GM18861 (cell line): ENCODE data around the gene PGGHG.
"Not testable (repeated sequence)": the region's sequence is repeated elsewhere in the genome, so short reads cannot be mapped to it uniquely, and the experiment has no call there.

ENCODE experiments used
- ATAC-seq: cut with Tn5 transposase; IDR thresholded peaks from one replicate; pipeline ENCODE4 v1.9.1; 2021; ENCODE audit not compliant: unreplicated experiment

PGGHG gene

DNA sequence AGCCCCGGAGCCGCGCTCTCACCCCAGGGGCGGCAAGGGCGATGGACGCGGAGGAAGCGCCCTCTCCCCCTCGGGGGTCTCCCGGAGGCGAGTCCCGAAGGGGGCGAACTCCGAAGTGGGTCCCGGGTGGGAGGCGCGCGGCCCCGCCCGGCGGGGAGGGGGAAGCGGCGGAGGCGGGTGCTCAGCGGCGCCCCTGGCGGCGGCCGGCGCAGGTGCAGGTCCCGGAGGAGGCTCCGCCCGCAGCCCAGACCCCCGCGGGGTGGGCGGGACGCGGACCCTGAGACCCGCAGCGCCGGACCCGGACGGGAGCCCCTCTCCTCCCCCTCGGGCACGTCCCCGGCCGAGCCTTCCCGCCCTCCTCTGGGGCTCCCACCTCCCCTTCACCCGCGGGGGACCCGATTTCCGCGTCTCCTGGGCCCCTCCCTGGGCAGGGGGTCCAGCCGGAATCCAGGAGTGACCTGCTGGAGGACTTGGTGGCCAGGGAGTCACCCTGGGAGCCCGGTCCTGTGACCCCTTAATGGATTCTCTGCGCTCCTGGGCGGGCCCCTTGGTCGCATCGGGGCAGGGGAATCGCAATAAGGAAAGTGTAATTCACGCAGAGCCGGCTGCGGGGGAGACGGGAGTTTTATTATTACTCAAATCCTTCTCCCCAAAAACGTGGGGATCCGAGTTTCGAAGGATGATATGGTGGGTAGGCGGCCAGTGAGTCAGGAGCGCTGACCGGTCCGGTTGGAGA is 22.3 kb downstream of the PGGHG start:
- not testable (repeated sequence) for ATAC-seq

DNA sequence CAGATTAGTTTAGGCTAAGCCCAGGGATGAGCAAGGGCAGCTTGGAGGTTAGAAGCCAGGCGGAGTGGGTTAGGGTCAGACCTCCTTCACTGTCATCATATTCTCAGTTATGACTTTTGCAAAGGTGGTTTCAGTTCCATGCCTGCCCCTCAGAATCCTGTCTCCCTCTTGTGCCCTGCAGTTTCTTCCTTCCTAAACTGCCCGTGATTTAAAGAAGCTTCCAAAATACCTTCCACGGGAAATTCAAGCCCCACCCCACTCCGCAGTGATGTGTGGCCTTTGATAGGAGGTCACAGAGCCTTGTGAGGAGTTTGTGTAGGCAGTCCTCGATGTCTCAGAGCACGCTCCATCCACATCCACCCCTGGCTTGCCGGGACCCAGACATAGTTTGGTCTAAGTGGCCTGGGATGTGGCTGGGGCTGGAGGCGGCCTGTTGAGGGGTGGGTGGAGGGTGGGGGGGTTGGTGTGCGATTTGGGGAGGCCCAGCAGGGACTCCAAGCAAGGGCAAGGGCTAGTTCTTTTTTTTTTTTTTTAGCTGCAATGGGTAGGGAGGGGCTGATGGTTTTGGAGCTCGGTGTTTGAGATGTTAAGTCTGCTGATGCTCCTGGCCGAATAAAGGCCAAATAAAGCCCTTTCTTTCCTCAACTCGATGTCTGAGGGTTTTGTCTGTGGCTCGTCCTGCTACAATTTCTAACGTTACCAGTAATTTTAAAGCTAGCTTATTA is 23.3 kb downstream of the PGGHG start:
- ATAC-seq, result no peak

DNA sequence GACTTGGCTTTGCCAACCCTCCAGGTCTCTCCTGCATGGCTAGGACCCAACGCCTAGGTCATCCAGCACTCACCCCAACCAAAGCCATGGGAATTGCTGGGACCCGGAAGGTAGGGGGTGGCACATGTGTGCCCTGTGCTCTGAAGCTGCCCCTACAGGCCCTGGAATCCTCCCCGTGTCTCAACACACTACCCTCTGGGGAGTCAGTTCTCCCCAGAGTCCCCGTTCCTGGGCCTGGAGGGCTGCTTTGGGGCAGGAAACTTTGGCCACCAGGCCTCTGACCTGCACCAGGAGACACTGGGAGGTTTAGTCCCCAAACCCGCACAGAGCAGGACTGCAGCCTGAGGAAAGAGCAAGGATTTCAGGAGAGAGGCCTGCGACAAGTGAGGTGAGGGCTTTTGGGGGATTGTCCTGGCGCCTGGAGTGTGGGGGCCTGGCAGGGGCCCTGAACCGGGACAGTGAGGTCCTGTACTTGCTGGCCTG is 24.4 kb downstream of the PGGHG start:
- no peak for ATAC-seq

DNA sequence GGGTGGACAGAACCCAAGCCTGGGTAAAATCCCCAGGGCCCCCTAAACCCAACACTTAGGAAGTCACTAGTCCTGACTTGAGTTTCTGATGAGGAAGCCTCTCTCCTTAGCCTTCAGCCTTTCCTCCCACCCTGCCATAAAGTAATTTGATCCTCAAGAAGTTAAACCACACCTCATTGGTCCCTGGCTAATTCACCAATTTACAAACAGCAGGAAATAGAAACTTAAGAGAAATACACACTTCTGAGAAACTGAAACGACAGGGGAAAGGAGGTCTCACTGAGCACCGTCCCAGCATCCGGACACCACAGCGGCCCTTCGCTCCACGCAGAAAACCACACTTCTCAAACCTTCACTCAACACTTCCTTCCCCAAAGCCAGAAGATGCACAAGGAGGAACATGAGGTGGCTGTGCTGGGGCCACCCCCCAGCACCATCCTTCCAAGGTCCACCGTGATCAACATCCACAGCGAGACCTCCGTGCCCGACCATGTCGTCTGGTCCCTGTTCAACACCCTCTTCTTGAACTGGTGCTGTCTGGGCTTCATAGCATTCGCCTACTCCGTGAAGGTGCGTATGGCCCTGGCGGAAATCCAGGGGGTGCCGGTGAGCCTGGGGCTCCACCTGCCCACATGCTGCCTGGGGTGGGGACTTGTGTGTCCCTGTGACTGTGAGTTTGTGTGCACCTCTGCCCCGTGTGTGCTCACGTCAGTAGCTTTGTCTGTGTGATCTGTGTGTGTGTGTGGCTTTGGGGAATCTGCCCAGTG is 25.0 kb downstream of the PGGHG start, which contains the start of gene IFITM1:
Gene IFITM1 (plus strand): TSS at position 254 of the 767 bp plus-strand sequence. CDS start 131 bp downstream, at position 385.
- ATAC-seq, result peak; percentile 20

DNA sequence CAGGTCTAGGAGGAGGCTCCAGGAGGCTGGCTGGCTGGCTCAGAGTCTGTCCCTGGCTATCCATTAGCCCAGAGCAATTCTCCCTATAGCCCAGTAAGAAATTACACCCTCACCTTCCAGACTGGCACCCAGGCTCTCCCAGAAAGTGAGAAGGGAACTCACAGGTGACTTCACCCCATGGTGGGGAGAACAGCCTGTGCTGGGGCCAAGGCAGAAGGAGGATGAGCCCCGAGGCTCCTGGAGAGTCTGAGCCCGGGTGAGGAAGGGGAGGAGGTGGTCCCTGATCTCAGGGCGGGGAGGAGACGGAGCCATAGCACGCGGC is 25.6 kb downstream of the PGGHG start:
- ATAC-seq, result not testable (repeated sequence)

DNA sequence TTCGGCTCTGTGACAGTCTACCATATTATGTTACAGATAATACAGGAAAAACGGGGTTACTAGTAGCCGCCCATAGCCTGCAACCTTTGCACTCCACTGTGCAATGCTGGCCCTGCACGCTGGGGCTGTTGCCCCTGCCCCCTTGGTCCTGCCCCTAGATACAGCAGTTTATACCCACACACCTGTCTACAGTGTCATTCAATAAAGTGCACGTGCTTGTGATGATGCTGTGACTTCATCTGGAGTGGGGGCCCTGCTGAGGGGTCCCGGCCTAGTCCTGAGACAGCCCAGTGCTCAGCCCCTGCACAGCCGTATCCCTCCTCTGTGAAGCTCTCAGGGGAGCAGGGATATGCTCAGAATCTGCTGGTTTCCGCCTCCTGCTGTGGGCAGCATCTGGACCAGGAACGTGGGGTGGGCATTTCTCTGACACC is 26.1 kb downstream of the PGGHG start:
- no peak for ATAC-seq

DNA sequence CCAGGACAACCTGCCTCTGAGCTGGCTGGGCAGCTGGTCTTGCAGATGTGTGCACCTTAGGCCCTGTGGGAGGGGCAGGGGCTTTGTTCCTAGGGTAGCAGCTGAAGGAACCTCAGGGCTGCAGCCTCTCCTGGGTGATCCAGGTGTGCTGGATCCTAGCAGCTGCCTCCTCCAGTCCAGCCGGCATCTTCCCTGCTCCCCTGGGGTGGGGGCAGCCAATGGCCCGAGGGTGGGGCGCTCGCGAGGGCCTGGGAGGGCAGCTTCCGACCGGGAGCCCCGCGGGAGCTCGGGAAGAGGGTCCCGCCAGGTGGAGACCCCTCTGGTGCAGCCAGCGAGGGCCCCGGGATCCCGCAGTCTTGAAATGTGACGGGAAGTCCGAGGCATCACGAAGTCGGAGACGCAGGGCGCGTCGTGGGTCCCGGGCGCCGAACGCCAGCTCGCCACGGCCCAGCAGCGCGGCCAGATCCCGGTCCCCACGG is 26.6 kb downstream of the PGGHG start:
- ATAC-seq, result no peak

DNA sequence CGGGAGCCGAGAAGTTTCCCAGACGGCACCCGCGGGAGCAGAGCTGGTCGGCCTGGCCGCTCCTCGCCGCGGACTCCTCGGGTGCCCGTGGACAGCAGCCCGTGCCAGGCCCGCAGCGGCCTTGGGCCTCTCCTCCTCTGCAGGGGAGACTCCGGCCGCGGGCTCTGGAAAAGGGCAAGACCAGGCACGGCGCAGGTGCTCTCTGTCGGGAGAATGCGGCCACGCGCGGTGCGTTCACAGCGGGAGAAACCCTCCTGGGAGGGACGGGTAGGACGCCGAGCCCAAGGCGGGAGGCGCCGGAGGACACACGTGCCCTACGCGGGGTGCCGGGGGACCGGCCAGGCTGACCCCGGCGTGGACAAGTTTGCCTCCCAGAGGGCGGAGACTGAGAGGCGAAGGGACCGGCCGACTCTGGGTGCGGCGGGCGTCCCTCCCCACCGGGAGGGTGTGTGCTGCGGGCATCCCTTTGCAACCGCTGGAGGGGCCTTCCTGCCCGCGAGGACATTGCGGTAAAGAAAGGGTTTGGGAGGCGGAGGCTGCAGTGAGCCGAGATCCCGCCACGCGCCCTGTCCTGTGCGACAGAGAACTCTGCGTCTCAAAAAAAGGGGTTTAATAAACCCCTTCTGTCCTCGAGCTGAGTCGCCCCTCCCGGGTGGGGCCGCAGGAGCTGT is 27.2 kb downstream of the PGGHG start:
- no peak for ATAC-seq

DNA sequence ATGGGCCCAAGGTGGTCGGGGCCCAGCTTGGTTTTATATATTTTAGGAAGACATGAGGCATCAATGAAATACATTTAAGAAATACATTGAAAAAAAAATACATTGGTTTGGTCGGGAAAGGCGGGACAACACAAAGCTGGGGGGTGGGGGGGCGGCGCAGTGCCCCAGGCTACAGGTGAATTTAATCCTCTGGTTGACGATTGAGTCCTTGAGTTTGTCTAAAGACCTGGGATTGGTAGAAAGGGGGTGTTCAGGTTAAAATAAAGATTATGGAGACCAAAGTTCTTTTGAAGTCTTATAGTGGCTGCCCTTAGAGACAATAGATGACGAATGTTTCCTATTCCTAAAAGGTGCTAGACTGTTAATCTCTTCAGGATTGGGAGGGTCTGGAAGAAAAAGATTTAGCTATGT is 28.0 kb downstream of the PGGHG start:
- ATAC-seq, result no peak

DNA sequence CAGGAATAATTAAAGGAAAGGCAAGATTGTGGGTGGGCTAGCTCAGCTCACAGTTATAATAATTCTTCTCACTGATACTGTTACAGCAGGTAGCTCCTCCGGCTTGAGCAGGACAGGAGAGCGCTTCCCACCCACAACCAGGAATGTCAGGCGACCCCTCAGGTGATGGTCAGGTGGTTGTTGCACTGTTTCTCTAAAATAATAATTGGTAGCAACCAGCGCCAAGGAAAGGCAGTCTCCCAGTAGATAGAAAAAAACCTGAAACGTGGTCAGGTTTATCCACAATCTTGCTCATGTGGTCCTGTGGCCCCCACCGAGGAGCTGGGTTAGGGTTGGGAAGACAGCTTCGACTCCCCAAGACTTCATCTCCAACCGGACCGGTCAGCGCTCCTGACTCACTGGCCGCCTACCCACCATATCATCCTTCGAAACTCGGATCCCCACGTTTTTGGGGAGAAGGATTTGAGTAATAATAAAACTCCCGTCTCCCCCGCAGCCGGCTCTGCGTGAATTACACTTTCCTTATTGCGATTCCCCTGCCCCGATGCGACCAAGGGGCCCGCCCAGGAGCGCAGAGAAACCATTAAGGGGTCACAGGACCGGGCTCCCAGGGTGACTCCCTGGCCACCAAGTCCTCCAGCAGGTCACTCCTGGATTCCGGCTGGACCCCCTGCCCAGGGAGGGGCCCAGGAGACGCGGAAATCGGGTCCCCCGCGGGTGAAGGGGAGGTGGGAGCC is 28.9 kb downstream of the PGGHG start:
- ATAC-seq, result not testable (repeated sequence)

DNA sequence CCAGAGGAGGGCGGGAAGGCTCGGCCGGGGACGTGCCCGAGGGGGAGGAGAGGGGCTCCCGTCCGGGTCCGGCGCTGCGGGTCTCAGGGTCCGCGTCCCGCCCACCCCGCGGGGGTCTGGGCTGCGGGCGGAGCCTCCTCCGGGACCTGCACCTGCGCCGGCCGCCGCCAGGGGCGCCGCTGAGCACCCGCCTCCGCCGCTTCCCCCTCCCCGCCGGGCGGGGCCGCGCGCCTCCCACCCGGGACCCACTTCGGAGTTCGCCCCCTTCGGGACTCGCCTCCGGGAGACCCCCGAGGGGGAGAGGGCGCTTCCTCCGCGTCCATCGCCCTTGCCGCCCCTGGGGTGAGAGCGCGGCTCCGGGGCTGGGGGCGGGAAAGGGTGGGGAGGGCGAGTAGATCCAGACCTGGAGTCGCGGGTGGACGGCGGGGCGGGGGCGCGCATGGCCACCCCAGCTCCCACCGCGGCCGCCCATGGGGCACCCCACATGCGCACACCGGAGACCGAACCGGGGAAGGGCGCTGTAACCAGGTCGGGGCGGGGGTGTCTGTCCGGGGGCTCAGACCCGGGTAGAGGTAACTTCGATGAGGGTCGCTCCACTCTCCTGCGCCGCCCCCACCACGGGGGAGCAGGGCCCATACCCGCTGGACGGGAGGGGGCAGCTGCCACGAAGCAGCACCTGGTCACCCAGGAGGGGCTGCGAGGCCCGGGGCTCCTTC is 29.6 kb downstream of the PGGHG start:
- not testable (repeated sequence) for ATAC-seq

DNA sequence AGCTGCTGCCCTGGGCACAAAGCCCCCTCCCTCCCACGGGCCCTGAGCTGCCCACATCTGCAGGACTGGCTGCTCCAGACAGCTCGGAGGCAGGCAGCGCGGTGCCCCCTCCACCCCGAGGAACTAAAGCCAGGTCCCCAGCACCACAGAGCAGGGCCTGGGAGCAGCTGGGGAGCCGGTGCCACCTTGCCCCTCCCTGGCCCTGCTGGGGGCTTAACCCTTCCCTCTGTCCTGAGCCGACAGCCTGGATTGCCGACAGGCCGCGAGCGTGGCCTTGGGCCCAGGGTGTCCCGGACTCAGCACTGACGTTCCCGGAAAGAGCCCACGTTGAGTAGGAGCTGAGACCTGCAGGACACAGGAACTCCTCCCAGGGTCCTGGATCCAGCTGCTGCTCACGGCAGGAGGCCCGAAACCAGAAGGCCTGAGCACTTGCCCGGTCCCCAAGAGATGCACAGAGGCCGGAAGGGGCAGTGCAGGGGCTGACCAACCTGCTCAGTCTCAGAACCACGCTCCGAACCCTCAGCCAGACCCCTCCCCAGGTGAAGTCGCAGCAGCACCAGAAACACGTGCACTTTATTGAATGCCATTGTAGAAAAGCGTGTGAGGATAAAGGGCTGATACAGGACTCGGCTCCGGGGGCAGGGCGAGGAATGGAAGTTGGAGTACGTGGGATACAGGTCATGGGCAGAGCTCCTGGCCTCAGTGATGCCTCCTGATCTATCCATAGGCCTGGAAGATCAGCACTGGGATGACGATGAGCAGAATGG is 30.4 kb downstream of the PGGHG start:
- not testable (repeated sequence) for ATAC-seq

DNA sequence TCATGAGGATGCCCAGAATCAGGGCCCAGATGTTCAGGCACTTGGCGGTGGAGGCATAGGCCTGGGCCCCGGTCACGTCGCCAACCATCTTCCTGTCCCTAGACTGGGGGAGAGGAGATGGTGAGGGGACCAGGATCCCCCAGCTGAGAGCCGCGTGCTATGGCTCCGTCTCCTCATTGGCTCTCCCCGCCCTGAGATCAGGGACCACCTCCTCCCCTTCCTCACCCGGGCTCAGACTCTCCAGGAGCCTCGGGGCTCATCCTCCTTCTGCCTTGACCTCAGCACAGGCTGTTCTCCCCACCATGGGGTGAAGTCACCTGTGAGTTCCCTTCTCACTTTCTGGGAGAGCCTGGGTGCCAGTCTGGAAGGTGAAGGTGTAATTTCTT is 31.0 kb downstream of the PGGHG start:
- ATAC-seq, result not testable (repeated sequence)

DNA sequence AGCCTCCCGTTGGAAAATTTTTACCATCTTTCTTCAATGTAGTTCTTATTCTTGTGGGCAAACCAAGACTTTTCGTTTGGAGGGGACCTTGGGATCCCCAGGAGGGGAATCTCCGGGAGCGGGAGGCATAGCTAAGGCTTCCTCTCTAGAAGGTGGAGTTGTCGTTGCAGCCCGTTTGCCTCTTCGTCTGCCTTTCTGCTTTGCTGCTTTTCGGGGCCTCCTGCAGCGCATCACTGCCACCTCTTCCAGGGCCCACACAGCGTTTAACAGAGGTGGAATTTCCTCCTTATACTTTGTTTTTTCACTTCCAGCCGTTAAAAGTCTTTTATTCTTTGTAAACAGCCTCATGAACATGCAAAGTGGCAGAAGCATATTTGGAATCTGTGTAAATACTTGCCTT is 35.2 kb downstream of the PGGHG start:
- ATAC-seq, result no peak

DNA sequence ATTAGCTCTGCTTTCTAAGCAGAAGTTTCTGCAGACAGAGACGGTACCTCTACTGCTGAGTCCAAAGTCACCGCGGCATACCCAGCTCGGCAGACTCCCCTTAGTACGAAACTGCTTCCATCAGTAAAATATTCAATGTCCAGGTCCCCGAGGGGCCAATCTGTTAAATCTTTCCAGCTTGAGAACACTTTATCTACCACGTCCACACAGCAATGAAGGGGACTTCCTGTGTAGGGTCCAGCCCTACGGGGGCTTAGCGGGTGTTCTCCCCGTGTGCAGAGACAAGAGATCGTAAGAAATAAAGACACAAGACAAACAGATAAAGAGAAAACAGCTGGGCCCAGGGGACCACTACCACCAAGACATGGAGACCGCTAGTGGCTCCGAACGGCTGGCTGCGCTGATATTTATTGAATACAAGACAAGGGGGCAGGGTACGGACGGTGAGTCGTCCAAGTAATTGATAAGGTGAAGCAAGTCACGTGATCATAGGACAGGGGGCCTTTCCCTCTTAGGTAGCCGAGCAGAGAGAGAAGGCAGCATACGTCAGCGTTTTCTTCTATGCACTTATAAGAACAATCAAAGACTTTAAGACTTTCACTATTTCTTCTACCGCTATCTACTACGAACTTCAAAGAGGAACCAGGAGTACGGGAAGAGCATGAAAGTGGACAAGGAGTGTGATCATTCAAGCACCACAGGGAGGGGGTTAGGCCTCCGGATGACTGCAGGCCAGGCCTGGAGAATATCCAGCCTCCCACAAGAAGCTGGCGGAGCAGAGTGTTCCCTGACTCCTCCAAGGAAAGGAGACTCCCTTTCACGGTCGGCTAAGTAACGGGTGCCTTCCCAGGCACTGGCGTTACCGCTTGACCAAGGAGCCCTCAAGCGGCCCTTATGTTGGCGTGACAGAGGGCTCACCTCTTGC is 35.9 kb downstream of the PGGHG start:
- ATAC-seq, result not testable (repeated sequence)

DNA sequence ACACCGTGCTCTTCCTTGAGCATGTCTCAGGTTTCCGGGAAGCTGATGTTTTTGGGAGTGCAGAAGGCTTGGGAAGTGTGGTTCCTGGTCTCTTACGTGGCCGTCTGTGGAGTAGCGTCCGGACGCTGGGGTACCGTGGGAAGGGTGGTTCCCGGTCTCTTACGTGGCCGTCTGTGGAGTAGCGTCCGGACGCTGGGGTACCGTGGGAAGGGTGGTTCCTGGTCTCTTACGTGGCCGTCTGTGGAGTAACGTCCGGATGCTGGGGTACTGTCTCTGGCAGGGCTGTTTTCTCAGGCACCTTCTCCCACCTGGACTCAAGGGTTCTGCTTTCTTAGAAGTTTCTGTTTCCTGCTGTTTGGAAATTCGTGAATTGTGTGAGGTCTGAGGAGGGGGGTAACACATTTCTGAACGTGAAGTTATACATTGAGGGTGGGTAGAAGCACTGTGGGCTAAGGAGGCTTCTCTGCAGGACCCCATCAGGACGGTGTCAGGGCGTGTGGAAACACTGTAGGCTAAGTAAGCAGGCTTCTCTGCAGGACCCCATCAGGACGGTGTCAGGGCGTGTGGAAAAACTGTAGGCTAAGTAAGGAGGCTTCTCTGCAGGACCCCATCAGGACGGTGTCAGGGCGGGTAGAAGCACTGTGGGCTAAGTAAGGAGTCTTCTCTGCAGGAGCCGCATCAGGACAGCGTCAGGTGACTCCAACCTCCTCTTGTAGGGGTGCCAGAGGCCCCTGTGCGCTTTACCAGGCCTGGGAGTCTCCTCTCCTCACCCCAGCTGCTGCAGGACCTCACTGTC is 37.1 kb downstream of the PGGHG start:
- no peak for ATAC-seq

DNA sequence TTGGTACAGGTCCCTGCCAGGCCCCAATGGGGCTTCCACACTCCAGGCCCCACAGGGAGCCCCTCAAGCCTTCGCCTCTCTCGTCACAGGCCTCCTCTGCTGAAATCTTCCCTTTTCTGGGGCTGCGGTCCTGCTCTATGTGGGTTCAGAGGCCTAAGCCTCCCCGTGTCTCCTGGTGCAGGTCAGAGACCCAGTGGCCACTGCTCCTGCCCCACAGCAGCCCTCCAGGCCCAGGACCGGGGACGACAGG is 37.6 kb downstream of the PGGHG start:
- no peak for ATAC-seq
